HCEC 1CT (cell line): Measurements from ENCODE around the gene GREB1.

Source experiments
- DNase-seq: peaks from one replicate; pipeline ENCODE4 v3.0.0-alpha.2; 2017

GREB1 gene

GRCh38 chr2:11533278-11534070 lies at the start of gene GREB1:
Gene GREB1 (plus strand): TSS chr2:11534045. CDS start chr2:11556615, 22,570 bp downstream.
- peak; percentile 74 for DNase-seq

GRCh38 chr2:11488809-11489208 lies 45.0 kb upstream of the GREB1 start:
- DNase-seq: no peak

- no peak for DNase-seq
Measured at GRCh38 chr2:11490194-11490593, 43.7 kb upstream of the GREB1 start.

- DNase-seq: no peak
Measured at GRCh38 chr2:11491348-11491933, 42.4 kb upstream of the GREB1 start.

GRCh38 chr2:11492244-11492643 lies 41.6 kb upstream of the GREB1 start:
- no peak for DNase-seq

GRCh38 chr2:11492720-11493119 lies 41.1 kb upstream of the GREB1 start:
- DNase-seq: no peak

- DNase-seq: no peak
Measured at GRCh38 chr2:11493282-11493681, 40.6 kb upstream of the GREB1 start.

GRCh38 chr2:11494310-11494709 lies 39.5 kb upstream of the GREB1 start:
- DNase-seq: no peak

- no peak for DNase-seq
Measured at GRCh38 chr2:11495844-11496681, 37.8 kb upstream of the GREB1 start.

- DNase-seq: no peak
Measured at GRCh38 chr2:11498543-11499034, 35.3 kb upstream of the GREB1 start.

- no peak for DNase-seq
Measured at GRCh38 chr2:11499081-11499743, 34.6 kb upstream of the GREB1 start.

- no peak for DNase-seq
Measured at GRCh38 chr2:11500702-11501303, 33.0 kb upstream of the GREB1 start.

GRCh38 chr2:11502740-11503292 lies 31.0 kb upstream of the GREB1 start:
- DNase-seq: no peak

GRCh38 chr2:11503354-11503927 lies 30.4 kb upstream of the GREB1 start:
- no peak for DNase-seq

GRCh38 chr2:11505652-11506610 lies 27.9 kb upstream of the GREB1 start:
- no peak for DNase-seq

- no peak for DNase-seq
Measured at GRCh38 chr2:11506611-11506969, 27.3 kb upstream of the GREB1 start.

GRCh38 chr2:11507517-11507916 lies 26.3 kb upstream of the GREB1 start:
- DNase-seq: no peak

- no peak for DNase-seq
Measured at GRCh38 chr2:11508279-11508678, 25.6 kb upstream of the GREB1 start.

- DNase-seq: no peak
Measured at GRCh38 chr2:11509657-11510360, 24.0 kb upstream of the GREB1 start.

- no peak for DNase-seq
Measured at GRCh38 chr2:11512431-11512830, 21.4 kb upstream of the GREB1 start.
